ENCODE results near the gene EFS. TPM values are rescaled to one million over a fixed set of nuclear protein-coding genes. Genes with fewer than 3 reads are reported as not detected.

EFS gene
- total and polyA plus RNA-seq, 2 of the 8 experiments (the other 6 are each of a cell fraction or from before 2014, with no cell fraction given), result 27.8 to 28.6 TPM

DNA sequence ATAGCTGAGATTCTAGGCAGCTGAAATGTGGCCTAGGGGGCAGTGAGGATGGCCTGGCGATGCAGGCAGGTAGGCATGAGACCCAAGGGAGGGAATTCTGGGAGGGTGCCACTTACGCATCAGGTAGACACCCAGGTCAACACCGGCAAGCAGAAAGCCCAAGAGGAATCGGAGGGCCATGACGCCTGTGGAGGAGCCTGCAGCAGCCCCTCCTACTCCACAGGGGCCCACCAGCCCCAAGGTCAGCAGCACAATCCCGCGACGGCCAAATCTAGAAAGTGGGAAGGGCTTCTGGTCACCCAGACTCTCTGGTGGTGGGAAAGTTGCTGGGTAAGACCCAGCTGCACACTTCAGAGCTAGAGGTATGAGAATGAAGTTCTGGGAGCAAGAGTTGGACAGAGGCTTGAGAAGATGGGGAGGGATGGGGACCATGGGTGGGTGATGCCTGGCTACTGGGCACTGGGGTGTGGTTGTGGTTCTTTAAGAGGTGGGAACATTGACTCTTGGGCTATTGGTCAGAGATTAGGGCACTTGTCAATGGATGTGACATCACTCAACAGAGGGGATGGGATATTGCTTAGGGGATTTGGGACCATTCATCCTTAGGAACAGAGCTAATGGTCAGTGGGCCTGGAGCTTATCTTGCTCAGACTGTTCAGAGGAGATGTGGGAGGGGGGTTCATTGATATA lies 15.7 kb downstream of the EFS start (continued):
- TF ChIP-seq SUZ12 (IDR thresholded peaks at IDR 0.05; ENCODE audit: low read length) (no peak), KDM5A (IDR thresholded peaks at IDR 0.05; ENCODE audit: low read length) (no peak), FOSL1 (IDR thresholded peaks at IDR 0.05; ENCODE audit: insufficient read depth, low read depth, low read length) (no peak), POLR2AphosphoS5 (IDR thresholded peaks at IDR 0.05; ENCODE audit: low read depth, low read length) (no peak)
